Colonic mucosa (tissue), 4 donors: ENCODE measurements around the gene ROR1. TPM values are rescaled to one million over a fixed set of nuclear protein-coding genes. Genes with fewer than 3 reads are reported as not detected.
A peak's percentile ranks its signal among the peaks of the same experiment; 100 is the strongest.

Experiments
- DNase-seq: peaks from one replicate; pipeline ENCODE4 v3.0.0-alpha.2; 2020
- H3K27ac ChIP-seq: fragments of 200-600 bp; one replicate; pipeline ENCODE4 v1.8.0; 2021
- H3K27me3 ChIP-seq: fragments of 200-600 bp; one replicate; pipeline ENCODE4 v1.8.0; 2021
- H3K36me3 ChIP-seq: fragments of 200-600 bp; one replicate; pipeline ENCODE4 v1.8.0; 2021
- H3K4me1 ChIP-seq: fragments of 200-600 bp; one replicate; pipeline ENCODE4 v1.8.0; 2021; ENCODE audit warnings: mild to moderate bottlenecking
- H3K4me3 ChIP-seq: fragments of 200-600 bp; one replicate; pipeline ENCODE4 v1.8.0; 2021
- H3K9ac ChIP-seq, 2 donors: one replicate each; pipeline ENCODE4 v1.7.0; 2013; ENCODE audit warnings: control low read depth in 2 of 2, low read depth in 2 of 2, low read length in 2 of 2
- H3K9me3 ChIP-seq: fragments of 200-600 bp; one replicate; pipeline ENCODE4 v1.8.0; 2021
- CTCF ChIP-seq: fragments of 200-600 bp; IDR thresholded peaks from one replicate; pipeline ENCODE4 v1.8.0; 2022; ENCODE audit warnings: antibody characterized with exemption, mild to moderate bottlenecking
- intact Hi-C: fragments of 100-400 bp; cut with DNase I; formaldehyde crosslinking; loops from one replicate; pipeline ENCODE4 v1.14.1; 2022
- total RNA-seq, 2 donors: library from RNA; stranded (reverse); fragmentation: NEBNext Ultra II Directional in 1 of 2; extraction: Animal tissue kit (Norgen Biotek cat#: 25700) in 1 of 2; gene quantifications; one replicate each; pipeline ENCODE4 v1.2.1, GENCODE V29; 2021
- donor health status: healthy.
- donor health status: DM: no; HTN: no; CAD: no.
- donor health status: DM: no; HTN: no; CAD: no.

ROR1 gene
- total RNA-seq, 2 donors from 2014 or later, result 5.1 to 6.8 TPM

DNA sequence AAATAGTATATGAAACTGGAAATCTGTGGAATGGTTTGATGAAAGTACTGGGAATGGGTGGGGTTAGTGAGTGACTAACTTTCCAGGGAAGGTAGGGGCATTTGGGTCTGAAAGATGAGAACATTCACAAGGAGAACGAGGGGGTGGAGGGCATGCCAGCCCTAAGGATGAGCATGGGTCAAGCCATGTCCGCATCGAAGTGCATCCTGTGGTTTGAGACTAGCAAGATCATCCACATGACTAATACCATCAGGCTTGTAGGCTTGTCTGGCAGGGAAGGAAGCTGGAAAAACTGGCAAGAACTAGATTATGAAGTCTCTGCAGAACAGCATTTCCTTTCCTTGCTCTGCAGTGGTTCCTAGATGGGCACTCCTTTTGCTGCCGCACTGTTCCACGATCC, 359.2 kb downstream of the ROR1 start:
- H3K9me3 ChIP-seq, result no peaks in the 10 kb centered on the region
- no peaks in the 10 kb centered on the region for H3K36me3 ChIP-seq
- no peak for DNase-seq
- H3K4me1 ChIP-seq, result no peaks in the 10 kb centered on the region
- no peaks in the 10 kb centered on the region for H3K27me3 ChIP-seq
- TF ChIP-seq CTCF, result no peak
- intact Hi-C loops, result loop anchor here (10.0 kb wide), 1 partner anchor 112 kb away; no protein-coding TSS in a partner anchor
- no peak overlapping the region for H3K4me3 ChIP-seq
- no peak overlapping the region for H3K27ac ChIP-seq
- no peak overlapping the region for H3K9ac ChIP-seq

- no peaks in the 10 kb centered on the region for H3K36me3 ChIP-seq
- no peak for DNase-seq
- no peaks in the 10 kb centered on the region for H3K9me3 ChIP-seq
- no peak overlapping the region for H3K9ac ChIP-seq
- H3K27me3 ChIP-seq, result no peaks in the 10 kb centered on the region
- no peak overlapping the region for H3K27ac ChIP-seq
- intact Hi-C loops, result loop anchor here (5.0 to 10.0 kb wide), 4 partner anchors 109 to 518 kb away; no protein-coding TSS in a partner anchor
- TF ChIP-seq CTCF, result no peak
- H3K4me3 ChIP-seq, result no peak overlapping the region
- no peaks in the 10 kb centered on the region for H3K4me1 ChIP-seq
Measured at GRCh38 chr1:64135462-64136223, 361.8 kb downstream of the ROR1 start.

GRCh38 chr1:64136296-64136695, 362.5 kb downstream of the ROR1 start:
- intact Hi-C loops, result loop anchor here (5.0 to 10.0 kb wide), 4 partner anchors 109 to 519 kb away; no protein-coding TSS in a partner anchor
- no peak for TF ChIP-seq CTCF
- Histone ChIP-seq H3K9me3 (no peaks in the 10 kb centered on the region), H3K27me3 (no peaks in the 10 kb centered on the region), H3K4me3 (no peak overlapping the region), H3K4me1 (no peaks in the 10 kb centered on the region), H3K9ac (no peak overlapping the region), H3K36me3 (no peaks in the 10 kb centered on the region), H3K27ac (no peak overlapping the region)
- no peak for DNase-seq

DNA sequence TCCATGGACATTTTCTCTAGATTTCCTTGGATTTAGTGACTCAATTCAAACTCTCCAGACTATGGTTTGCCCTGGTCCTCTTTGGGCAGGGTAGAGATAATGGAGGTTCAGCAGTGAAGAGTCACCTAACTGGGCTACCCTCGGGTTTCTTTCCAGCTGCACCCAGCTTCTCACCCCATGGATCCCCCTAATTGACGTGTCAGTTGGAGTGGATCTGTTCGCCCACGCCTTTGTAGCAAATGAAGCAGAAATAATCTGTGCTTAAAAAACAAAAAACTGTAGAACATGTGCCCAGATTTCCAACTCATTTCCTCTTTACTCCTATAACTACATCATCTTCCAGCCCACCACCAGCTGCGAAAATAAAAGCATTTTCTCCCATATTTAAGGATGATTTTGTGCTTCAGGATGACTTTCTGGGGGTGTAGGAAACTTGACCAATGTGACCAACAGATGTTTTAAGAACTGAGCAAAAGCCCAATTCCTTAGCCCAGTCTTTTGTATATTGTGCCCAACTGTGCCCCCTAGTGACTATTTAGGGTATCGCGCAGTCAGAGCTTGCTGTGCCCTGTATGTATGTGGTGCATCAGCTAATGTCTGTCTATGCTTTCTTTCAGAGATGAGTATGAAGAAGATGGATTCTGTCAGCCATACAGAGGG, 363.1 kb downstream of the ROR1 start:
- no peak overlapping the region for H3K9ac ChIP-seq
- peak; percentile 88 for TF ChIP-seq CTCF
- H3K27ac ChIP-seq, result no peak overlapping the region
- H3K27me3 ChIP-seq, result no peaks in the 10 kb centered on the region
- H3K4me1 ChIP-seq, result no peaks in the 10 kb centered on the region
- H3K9me3 ChIP-seq, result no peaks in the 10 kb centered on the region
- no peaks in the 10 kb centered on the region for H3K36me3 ChIP-seq
- H3K4me3 ChIP-seq, result no peak overlapping the region
- peak; percentile 87 for DNase-seq
- intact Hi-C loops, result loop anchor here (5.0 to 10.0 kb wide), 4 partner anchors 108 to 520 kb away; no protein-coding TSS in a partner anchor

GRCh38 chr1:64137412-64137803, 363.6 kb downstream of the ROR1 start:
- TF ChIP-seq CTCF, result peak; percentile 19
- H3K27me3 ChIP-seq, result no peaks in the 10 kb centered on the region
- H3K36me3 ChIP-seq, result no peaks in the 10 kb centered on the region
- H3K4me3 ChIP-seq, result no peak overlapping the region
- no peak overlapping the region for H3K9ac ChIP-seq
- DNase-seq, result no peak
- no peaks in the 10 kb centered on the region for H3K4me1 ChIP-seq
- intact Hi-C loops, result loop anchor here (5.0 to 10.0 kb wide), 4 partner anchors 107 to 520 kb away; no protein-coding TSS in a partner anchor
- H3K9me3 ChIP-seq, result no peaks in the 10 kb centered on the region
- H3K27ac ChIP-seq, result no peak overlapping the region
